GM12865 (cell line): ENCODE measurements around the gene ZNF813.

Experiments used
- DNase-seq: peaks from one replicate; pipeline ENCODE4 v3.0.0; 2010; ENCODE audit warnings: low read depth
- H3K4me3 ChIP-seq: 2 replicates; pipeline ENCODE4 v1.5.1; 2011; ENCODE audit warnings: mild to moderate bottlenecking, low read depth, low read length, control low read depth
- TF ChIP-seq, protein P1 (sequence below): IDR thresholded peaks from 2 replicates; pipeline ENCODE4 v1.5.1; 2011; ENCODE audit warnings: low read length, control low read depth, low read depth, inconsistent platforms; ENCODE audit not compliant: insufficient read depth; ENCODE audit errors: missing control alignments

ZNF813 gene

DNA sequence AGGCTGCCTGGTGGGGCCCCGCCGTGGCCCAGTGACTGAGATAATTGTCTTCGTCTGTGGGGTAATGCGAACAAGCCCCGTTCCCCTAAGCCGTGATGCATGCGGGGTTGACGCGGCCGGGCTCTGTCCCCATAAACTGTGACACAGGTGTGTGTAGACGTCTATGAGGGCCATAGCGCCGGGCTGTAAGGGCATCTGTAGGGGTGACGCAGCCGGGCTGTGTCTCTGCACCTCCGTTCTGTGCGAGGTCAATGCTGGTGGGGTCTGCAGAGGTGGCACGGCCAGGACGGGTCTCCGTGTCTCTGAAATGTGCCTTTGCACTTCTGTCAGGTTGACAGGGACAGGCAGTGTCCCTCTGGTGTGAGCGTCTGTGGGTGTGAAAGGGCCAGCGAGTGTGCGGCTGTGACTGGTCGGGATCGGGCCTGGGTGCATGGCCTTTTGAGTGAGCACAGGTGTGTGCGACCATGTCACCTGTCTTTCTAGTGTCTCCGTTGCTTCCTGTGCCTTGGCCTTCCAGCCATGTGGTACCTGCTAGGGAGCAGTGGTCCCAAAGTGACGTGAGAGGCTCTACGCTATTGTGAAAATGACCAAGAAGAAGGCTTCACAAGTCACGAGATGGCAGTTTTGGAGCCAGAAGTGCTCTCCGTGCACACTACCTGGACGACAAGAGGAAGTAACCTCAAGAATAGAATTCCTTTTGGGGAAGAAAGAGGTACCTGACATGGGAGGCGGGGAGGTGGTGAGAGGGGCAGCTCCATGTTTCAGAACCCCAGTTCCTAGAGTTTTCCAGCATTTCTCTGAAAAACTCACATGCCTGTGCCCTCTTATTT, 54.1 kb downstream of the ZNF813 start:
- TF ChIP-seq, protein P1, sequence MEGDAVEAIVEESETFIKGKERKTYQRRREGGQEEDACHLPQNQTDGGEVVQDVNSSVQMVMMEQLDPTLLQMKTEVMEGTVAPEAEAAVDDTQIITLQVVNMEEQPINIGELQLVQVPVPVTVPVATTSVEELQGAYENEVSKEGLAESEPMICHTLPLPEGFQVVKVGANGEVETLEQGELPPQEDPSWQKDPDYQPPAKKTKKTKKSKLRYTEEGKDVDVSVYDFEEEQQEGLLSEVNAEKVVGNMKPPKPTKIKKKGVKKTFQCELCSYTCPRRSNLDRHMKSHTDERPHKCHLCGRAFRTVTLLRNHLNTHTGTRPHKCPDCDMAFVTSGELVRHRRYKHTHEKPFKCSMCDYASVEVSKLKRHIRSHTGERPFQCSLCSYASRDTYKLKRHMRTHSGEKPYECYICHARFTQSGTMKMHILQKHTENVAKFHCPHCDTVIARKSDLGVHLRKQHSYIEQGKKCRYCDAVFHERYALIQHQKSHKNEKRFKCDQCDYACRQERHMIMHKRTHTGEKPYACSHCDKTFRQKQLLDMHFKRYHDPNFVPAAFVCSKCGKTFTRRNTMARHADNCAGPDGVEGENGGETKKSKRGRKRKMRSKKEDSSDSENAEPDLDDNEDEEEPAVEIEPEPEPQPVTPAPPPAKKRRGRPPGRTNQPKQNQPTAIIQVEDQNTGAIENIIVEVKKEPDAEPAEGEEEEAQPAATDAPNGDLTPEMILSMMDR: no peak
- no peak for DNase-seq
- peak overlapping the region; percentile 75 for H3K4me3 ChIP-seq

DNA sequence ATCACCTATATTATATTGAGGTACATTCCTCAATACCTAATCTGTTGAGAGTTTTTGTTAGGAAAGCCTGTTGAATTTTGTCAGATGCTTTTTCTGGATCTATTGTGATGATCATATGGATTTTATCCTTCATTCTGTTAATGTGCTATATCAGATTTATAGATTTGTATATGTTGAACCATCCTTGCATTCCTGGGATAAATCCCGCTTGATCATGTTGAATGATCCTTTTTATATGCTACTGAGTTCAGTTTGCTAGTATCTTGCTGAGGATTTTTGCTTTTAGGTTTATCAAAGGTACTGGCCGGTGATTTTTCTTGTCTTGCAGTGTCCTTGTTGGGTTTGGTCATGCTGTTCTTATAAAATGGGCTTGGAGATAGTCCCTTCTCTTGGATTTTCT, 58.4 kb downstream of the ZNF813 start:
- no peak overlapping the region for H3K4me3 ChIP-seq
- DNase-seq: no peak
- TF ChIP-seq, protein P1: no peak

DNA sequence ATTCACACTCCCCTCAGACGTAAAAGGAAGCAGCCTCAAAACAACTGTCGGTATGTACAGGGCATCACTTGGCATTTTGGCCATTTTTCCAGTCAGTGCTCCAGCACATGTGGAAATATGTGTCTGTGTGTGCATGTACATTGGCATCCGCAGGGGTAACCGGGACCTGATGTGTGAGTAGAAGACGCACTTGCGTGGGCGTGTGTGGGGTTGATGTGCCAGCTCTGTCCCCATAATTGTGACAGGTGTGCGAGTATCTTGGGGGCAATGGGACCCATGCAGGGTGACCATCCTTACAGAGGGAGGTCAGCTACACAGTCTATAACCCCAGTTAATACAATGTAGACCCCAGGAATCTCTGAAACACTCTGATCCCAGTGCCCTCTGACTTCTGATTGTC, 63.1 kb downstream of the ZNF813 start:
- DNase-seq: no peak
- TF ChIP-seq, protein P1: no peak

DNA sequence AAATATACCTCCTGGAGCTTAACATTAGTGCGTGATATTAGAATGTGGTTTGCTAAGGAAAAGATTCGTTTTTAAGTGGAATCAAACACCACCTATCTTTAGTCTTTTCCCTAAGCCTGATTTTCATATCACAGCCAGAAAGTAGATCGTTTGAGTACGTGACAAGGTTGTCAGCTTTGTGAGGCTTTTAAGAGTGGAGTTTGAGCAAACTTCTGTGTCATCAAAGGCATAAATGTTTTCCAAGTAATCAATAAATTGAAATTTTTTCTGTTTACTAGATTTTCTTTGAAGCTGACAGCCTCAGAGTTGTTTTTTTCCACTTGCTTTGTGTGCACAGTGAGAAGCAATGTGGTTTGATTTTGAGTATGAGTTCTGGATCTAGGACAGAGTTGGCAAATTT, 63.9 kb downstream of the ZNF813 start:
- no peak overlapping the region for H3K4me3 ChIP-seq
- TF ChIP-seq, protein P1: no peak
- no peak for DNase-seq

More for the DNA sequence above, 63.1 kb downstream of the ZNF813 start:
- no peak overlapping the region for H3K4me3 ChIP-seq

DNA sequence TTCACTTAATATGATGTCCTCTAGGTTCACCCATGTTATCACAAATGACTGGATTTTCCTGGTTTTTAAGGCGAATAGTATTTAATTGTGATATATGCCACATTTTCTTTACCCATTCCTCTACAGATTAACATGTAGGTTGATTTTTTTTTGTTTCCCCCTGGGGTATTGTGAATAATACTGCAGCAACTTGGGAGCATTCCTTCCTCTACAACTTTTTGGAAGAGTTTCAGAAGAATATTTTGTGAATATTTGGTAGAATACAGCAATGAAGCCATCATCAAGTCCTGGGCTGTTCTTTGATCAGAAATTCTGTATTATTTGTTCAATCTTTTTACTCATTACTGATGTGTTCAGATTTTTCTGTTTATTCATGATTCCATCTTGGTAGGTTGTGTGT, 64.8 kb downstream of the ZNF813 start:
- DNase-seq: no peak
- TF ChIP-seq, protein P1: no peak
- no peak overlapping the region for H3K4me3 ChIP-seq

DNA sequence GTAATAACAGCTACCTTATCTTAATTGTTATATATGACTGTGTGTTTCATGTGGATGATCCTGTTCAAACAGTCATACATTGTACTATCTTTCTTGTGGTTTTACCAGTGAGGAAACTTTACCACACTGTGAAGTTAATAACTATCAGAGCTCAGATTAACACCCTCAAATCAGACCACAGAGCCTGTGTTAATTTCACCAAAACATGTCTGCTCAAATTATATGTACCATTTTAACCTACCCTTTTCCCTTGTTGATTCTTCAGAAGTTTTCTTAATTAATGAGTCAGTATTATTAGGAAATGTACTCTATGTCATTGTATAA, 68.7 kb downstream of the ZNF813 start:
- no peak overlapping the region for H3K4me3 ChIP-seq

More for the DNA sequence above, 68.7 kb downstream of the ZNF813 start:
- TF ChIP-seq, protein P1: no peak
- no peak for DNase-seq
